Type B pancreatic cell (in vitro differentiated cells): ENCODE data around the gene IGSF9B. TPM values are rescaled to one million over a fixed set of nuclear protein-coding genes. Genes with fewer than 3 reads are reported as not detected.

Experiments used
- DNase-seq: peaks from one replicate; pipeline ENCODE4 v3.0.0; 2021; ENCODE audit warnings: mixed read lengths; ENCODE audit not compliant: unreplicated experiment; ENCODE audit errors: extremely low spot score
- H3K27ac Mint-ChIP-seq: 2 replicates; pipeline ENCODE4 v1.8.0; 2021; ENCODE audit warnings: mild to moderate bottlenecking, mixed read lengths
- H3K27me3 Mint-ChIP-seq: 2 replicates; pipeline ENCODE4 v1.8.0; 2021; ENCODE audit warnings: mixed read lengths
- H3K36me3 Mint-ChIP-seq: 2 replicates; pipeline ENCODE4 v1.8.0; 2021; ENCODE audit warnings: mixed read lengths
- H3K4me1 Mint-ChIP-seq: one replicate; pipeline ENCODE4 v1.8.0; 2021; ENCODE audit warnings: mixed read lengths; ENCODE audit not compliant: unreplicated experiment
- H3K4me3 Mint-ChIP-seq: 2 replicates; pipeline ENCODE4 v1.8.0; 2021; ENCODE audit warnings: mild to moderate bottlenecking, mixed read lengths
- H3K9me3 Mint-ChIP-seq: 2 replicates; pipeline ENCODE4 v1.8.0; 2021; ENCODE audit warnings: mixed read lengths
- total RNA-seq: library from RNA; stranded (reverse); gene quantifications from 2 replicates; pipeline ENCODE4 v1.2.1, GENCODE V29; 2021; ENCODE audit warnings: low replicate concordance
- TF ChIP-seq, protein P1 (sequence below): fragments of 200-600 bp; sonication (generic); conservative IDR thresholded peaks from 2 replicates; pipeline ENCODE4 v1.5.0; 2021; ENCODE audit warnings: antibody characterized with exemption, mild to moderate bottlenecking

IGSF9B gene
- total RNA-seq, 1 donor from 2014 or later = 10.6 TPM

- TF ChIP-seq, protein P1, sequence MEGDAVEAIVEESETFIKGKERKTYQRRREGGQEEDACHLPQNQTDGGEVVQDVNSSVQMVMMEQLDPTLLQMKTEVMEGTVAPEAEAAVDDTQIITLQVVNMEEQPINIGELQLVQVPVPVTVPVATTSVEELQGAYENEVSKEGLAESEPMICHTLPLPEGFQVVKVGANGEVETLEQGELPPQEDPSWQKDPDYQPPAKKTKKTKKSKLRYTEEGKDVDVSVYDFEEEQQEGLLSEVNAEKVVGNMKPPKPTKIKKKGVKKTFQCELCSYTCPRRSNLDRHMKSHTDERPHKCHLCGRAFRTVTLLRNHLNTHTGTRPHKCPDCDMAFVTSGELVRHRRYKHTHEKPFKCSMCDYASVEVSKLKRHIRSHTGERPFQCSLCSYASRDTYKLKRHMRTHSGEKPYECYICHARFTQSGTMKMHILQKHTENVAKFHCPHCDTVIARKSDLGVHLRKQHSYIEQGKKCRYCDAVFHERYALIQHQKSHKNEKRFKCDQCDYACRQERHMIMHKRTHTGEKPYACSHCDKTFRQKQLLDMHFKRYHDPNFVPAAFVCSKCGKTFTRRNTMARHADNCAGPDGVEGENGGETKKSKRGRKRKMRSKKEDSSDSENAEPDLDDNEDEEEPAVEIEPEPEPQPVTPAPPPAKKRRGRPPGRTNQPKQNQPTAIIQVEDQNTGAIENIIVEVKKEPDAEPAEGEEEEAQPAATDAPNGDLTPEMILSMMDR = no peak
- Mint-ChIP-seq H3K9me3 (no peaks in the 10 kb centered on the region), H3K27ac (no peak overlapping the region), H3K4me1 (peaks cover 17% of the 10 kb centered on the region), H3K36me3 (no peaks in the 10 kb centered on the region), H3K4me3 (no peak overlapping the region), H3K27me3 (peaks cover 85% of the 10 kb centered on the region)
- no peak for DNase-seq
These were observed 11.0 kb upstream of the IGSF9B start for GRCh38 chr11:133967599-133968238.

- H3K9me3 Mint-ChIP-seq = no peaks in the 10 kb centered on the region
- no peak overlapping the region for H3K27ac Mint-ChIP-seq
- no peak for DNase-seq
- no peaks in the 10 kb centered on the region for H3K36me3 Mint-ChIP-seq
- peaks cover 17% of the 10 kb centered on the region for H3K4me1 Mint-ChIP-seq
- no peak overlapping the region for H3K4me3 Mint-ChIP-seq
- TF ChIP-seq, protein P1 = peak; percentile 48
- peaks cover 84% of the 10 kb centered on the region for H3K27me3 Mint-ChIP-seq
These were observed 10.3 kb upstream of the IGSF9B start for GRCh38 chr11:133966921-133967598.

DNA sequence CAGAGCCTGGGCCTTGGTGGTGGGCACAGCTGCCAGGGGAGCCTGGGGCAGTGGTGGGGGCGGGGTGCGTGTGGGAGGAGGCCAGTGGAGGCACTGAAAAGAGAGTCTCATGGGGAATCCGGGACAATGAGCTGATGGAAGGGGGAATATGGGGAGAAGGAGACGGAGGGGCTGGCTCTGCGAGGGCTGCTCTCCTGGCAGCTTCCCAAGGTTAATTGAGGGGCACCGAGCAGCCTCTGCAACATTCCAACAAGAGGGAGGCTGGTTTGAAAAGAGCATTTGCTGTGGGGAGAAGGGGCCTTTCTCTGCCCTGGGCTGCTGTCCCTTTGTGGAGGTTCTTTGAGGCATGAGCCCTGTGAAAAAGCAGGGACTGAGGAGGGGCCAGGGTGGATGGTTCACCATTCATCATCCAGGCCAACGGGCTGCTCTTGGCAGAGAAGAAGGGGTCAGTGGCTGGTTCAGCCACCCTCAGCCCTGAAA is 9.4 kb upstream of the IGSF9B start:
- H3K4me1 Mint-ChIP-seq = peaks cover 17% of the 10 kb centered on the region
- no peak overlapping the region for H3K4me3 Mint-ChIP-seq
- no peaks in the 10 kb centered on the region for H3K9me3 Mint-ChIP-seq
- H3K36me3 Mint-ChIP-seq = no peaks in the 10 kb centered on the region
- DNase-seq = no peak
- TF ChIP-seq, protein P1 = no peak
- H3K27me3 Mint-ChIP-seq = peaks cover 86% of the 10 kb centered on the region
- no peak overlapping the region for H3K27ac Mint-ChIP-seq

DNA sequence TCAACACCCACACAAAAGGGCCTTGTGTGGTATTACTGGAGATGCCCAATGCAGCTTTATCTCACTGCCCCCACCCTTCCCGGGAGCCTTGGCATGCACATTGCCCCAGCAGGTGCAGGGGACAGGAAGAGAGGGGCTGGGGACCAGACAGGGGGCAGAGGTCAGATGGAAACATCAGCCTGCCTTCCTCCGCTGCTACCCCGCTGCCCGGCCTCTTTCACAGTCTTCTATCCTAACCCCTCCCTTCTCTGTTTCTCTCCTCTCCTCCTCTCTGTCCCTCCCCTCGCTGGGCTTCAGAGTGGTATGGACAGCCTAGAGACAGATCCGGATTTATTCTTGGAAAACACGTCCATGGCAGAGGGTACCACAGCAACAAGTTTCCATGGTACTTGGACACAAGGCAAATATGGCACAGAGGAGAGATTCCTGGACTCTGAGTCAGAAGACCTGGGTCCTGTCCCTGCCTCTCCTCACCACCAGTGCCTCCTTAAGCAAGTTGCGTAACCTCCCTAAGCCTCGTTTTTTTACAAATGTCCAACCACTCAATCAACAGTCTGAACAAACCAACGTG is 8.3 kb upstream of the IGSF9B start:
- no peak for DNase-seq

GRCh38 chr11:133964356-133964755 is 7.6 kb upstream of the IGSF9B start:
- Mint-ChIP-seq H3K9me3 (no peaks in the 10 kb centered on the region), H3K4me1 (peaks cover 17% of the 10 kb centered on the region), H3K4me3 (no peak overlapping the region), H3K27ac (no peak overlapping the region), H3K27me3 (peaks cover 84% of the 10 kb centered on the region), H3K36me3 (no peaks in the 10 kb centered on the region)
- TF ChIP-seq, protein P1 = no peak
- no peak for DNase-seq

More for the DNA sequence above, 8.3 kb upstream of the IGSF9B start:
- Mint-ChIP-seq H3K27ac (no peak overlapping the region), H3K4me1 (peaks cover 17% of the 10 kb centered on the region), H3K4me3 (no peak overlapping the region), H3K9me3 (no peaks in the 10 kb centered on the region), H3K36me3 (no peaks in the 10 kb centered on the region), H3K27me3 (peaks cover 84% of the 10 kb centered on the region)
- TF ChIP-seq, protein P1 = no peak
